ENCODE data around the gene UQCRH. TPM values are rescaled to one million over a fixed set of nuclear protein-coding genes. Genes with fewer than 3 reads are reported as not detected.
"Not testable (repeated sequence)": the region's sequence is repeated elsewhere in the genome, so short reads cannot be mapped to it uniquely, and the experiment has no call there.

UQCRH gene
- polyA plus RNA-seq, 4 donors = 294 to 1,100 (median 915) TPM

- H3K27ac ChIP-seq (ENCODE audit: low read depth in 1 of 3, low read length in 2 of 3) = no peak overlapping the region
- peaks cover 16 to 50% (median 17%) of the 10 kb centered on the region in 3 donors for H3K36me3 ChIP-seq (ENCODE audit: control insufficient read depth in 3 of 3, insufficient read depth in 2 of 3, low read depth in 1 of 3, low read length in 3 of 3)
- DNase-seq (no peak), FAIRE-seq (no peak)
- H3K9me3 ChIP-seq (ENCODE audit: control insufficient read depth in 2 of 2, insufficient read depth in 1 of 2, low read depth in 1 of 2, low read length in 1 of 2) = no peaks in the 10 kb centered on the region
- H3K27me3 ChIP-seq (ENCODE audit: control insufficient read depth in 3 of 3, insufficient read depth in 3 of 3, low read length in 3 of 3) = no peaks in the 10 kb centered on the region
- WGBS, 3 donors = 22 to 62% (median 35%) methylated on average over 5 of the region's 5 CpGs
- H3K4me1 ChIP-seq (ENCODE audit: control insufficient read depth in 3 of 3, insufficient read depth in 2 of 3, low read depth in 1 of 3, low read length in 2 of 3) = no peaks in the 10 kb centered on the region
- no peak overlapping the region for H3K4me3 ChIP-seq (ENCODE audit: low read depth in 1 of 3, low read length in 3 of 3)
Observed at GRCh38 chr1:46364612-46365011, 61.1 kb downstream of the UQCRH start.

DNA sequence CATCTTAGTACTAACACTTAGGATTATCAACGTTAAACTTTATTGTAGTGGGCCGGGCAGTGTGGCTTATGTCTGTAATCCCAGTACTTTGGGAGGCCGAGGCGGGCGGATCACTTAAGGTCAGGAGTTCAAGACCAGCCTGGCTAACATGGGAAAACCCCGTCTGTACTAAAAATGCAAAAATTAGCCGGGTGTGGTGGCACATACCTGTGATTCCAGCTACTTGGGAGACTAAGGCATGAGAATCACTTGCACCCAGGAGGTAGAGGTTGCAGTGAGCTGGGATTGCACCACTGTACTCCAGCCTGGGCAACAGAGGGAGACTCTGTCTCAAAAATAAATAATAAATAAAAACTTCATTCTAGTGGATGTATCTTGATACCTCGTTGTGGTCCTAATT lies 62.3 kb downstream of the UQCRH start:
- 92 to 96% (median 93%) methylated on average over 8 of the region's 8 CpGs for WGBS, 3 donors
- H3K27me3 ChIP-seq (ENCODE audit: control insufficient read depth in 3 of 3, insufficient read depth in 3 of 3, low read length in 3 of 3); H3K27ac ChIP-seq (ENCODE audit: low read depth in 1 of 3, low read length in 2 of 3); H3K4me3 ChIP-seq (ENCODE audit: low read depth in 1 of 3, low read length in 3 of 3); H3K9me3 ChIP-seq (ENCODE audit: control insufficient read depth in 2 of 2, insufficient read depth in 1 of 2, low read depth in 1 of 2, low read length in 1 of 2); H3K4me1 ChIP-seq (ENCODE audit: control insufficient read depth in 3 of 3, insufficient read depth in 2 of 3, low read depth in 1 of 3, low read length in 2 of 3); FAIRE-seq; DNase-seq: not testable (repeated sequence)
- H3K36me3 ChIP-seq (ENCODE audit: control insufficient read depth in 3 of 3, insufficient read depth in 2 of 3, low read depth in 1 of 3, low read length in 3 of 3) = peaks cover 15 to 44% (median 17%) of the 10 kb centered on the region in 3 donors

Other genes starting within 250 kb of the UQCRH start
- 10 to 100 TPM in 1 of 4 donors, 1 to 10 TPM in 3; 1.6 to 13.5 (median 3.6) TPM for gene PIK3R3, start 171.1 kb upstream of the UQCRH start, polyA plus RNA-seq
- 100 to 1,000 TPM in 1 of 4 donors, 10 to 100 TPM in 3; 22.7 to 104 (median 52.2) TPM for gene TSPAN1, start 128.6 kb upstream of the UQCRH start, polyA plus RNA-seq
- gene P3R3URF, start 127.2 kb upstream of the UQCRH start, polyA plus RNA-seq = not detected
- gene POMGNT1, start 105.3 kb upstream of the UQCRH start, polyA plus RNA-seq = 10 to 100 TPM; 37.6 to 81.3 (median 48.8) TPM
- 1 to 10 TPM in 1 of 4 donors, under 1 TPM in 2, not detected in 1; 0.22 to 1.8 (median 0.27) TPM for gene LURAP1, start 100.4 kb upstream of the UQCRH start, polyA plus RNA-seq
- gene RAD54L, start 55.9 kb upstream of the UQCRH start, polyA plus RNA-seq = 1 to 10 TPM; 1.9 to 9.7 (median 3.9) TPM
- 10 to 100 TPM; 20.8 to 64.3 (median 30.1) TPM for gene LRRC41, start 82 bp upstream of the UQCRH start, polyA plus RNA-seq
- 10 to 100 TPM in 3 of 4 donors, 1 to 10 TPM in 1; 8.3 to 19.8 (median 11.6) TPM for gene NSUN4, start 37.1 kb downstream of the UQCRH start, polyA plus RNA-seq
- gene FAAH, start 90.6 kb downstream of the UQCRH start, polyA plus RNA-seq = 100 to 1,000 TPM in 1 of 4 donors, 10 to 100 TPM in 3; 28.7 to 138 (median 68.6) TPM
- under 1 TPM in 1 of 4 donors, not detected in 3; 0.01 TPM for gene DMBX1, start 186.1 kb downstream of the UQCRH start, polyA plus RNA-seq
- gene KNCN, start 247.9 kb downstream of the UQCRH start, polyA plus RNA-seq = not detected